GM19463 (cell line): ENCODE measurements around the gene EMC7.
"Not testable (repeated sequence)": the region's sequence is repeated elsewhere in the genome, so short reads cannot be mapped to it uniquely, and the experiment has no call there.

Source experiments
- ATAC-seq: cut with Tn5 transposase; IDR thresholded peaks from one replicate; pipeline ENCODE4 v1.9.1; 2021; ENCODE audit warnings: mild to moderate bottlenecking, moderate library complexity; ENCODE audit not compliant: unreplicated experiment

Gene EMC7

GRCh38 chr15:34099914-34100313, 1.7 kb downstream of the EMC7 start:
- no peak for ATAC-seq

DNA sequence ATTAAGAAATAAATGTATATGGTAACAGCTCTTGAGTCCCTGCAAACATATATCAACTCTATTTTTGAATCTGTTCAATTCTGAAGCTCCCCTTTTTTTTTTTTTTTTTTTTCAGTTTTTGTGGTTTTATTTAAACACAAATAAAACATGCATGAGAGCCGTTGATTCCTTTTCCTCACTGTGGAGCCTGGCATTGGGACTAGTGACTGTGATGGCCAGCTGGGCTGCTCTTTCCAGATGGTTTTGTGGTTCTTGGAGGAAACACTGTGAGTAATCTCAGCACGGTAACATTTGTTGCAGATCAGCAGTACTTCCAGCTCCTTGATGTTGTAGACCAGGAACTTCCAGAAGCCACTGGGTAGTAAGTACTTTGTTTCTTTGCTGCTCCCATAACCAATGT, 15.9 kb downstream of the EMC7 start:
- ATAC-seq = no peak

DNA sequence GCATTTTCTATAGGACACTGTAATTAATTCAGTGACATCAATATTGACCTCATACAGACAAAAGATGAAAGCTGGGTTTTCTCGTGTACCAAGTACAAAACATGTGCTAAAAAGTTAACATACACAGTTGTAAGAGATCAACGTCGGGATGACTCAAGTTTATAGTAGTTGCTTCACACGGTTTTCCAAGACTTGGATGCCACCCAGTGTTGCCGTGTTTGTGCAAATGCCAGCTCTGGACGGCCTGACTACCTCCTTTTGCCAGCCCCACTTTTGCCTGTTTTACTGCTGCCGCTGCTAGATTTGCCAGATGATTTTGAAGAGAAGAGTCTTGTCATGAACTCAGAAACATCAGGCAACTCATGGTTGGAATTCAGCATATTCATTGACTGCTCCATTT, 17.6 kb downstream of the EMC7 start:
- no peak for ATAC-seq

- ATAC-seq = no peak
Observed at GRCh38 chr15:34079904-34080303, 21.8 kb downstream of the EMC7 start.

GRCh38 chr15:34078900-34079299, 22.8 kb downstream of the EMC7 start:
- no peak for ATAC-seq

DNA sequence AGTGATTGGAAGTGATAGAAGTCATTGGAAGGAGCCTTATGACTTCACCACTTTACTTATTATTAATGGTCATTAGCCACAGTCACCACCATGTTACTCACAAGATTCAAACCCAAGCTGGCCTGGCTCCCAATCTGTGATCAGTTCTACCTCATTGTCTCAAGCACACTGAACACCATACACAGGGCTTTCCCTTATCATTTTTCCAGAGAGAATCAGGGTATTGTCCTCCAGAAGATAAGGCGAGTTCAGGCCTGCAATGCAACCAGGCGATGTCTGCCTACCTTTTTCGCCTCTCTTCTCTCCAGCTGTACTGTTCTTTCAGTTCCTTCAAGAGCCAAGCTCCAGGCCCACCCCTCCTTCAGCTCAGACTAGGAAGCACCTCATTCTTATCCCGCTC, 24.9 kb downstream of the EMC7 start:
- no peak for ATAC-seq

DNA sequence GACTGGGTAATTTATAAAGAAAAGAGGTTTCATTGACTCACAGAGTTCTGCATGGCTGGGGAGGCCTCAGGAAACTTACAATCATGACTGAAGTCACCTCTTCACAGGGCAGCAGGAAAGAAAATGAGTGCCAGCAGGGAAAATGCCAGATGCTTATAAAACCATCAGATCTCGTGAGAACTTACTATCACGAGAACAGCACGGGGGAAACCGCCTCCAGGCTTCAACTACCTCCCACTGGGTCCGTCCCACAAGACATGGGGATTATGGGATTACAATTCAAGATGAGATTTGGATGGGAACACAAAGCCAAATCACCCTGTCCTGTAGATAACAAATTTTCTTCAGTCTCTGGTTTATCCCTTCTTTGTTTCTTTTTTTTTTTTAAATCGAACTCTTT, 31.7 kb downstream of the EMC7 start:
- no peak for ATAC-seq

DNA sequence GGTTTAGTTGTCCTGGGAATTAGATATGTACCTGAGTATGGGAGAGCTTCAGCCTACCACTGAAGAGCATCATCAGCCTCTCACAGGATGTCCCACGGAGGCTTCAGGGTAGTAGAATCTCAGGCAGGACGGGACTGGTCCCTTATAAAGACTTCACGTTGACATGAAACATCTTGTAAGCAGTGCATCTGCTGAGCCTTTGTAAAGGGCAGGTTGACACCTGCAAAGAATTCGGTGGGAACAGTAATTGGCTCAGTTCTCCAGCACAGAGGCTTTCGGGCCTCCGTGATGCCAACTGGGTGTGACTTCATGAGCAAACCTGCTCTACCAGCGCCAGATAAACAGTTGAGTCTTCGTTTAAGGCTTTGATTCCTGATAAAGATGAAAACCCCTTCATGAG, 35.7 kb downstream of the EMC7 start:
- no peak for ATAC-seq

DNA sequence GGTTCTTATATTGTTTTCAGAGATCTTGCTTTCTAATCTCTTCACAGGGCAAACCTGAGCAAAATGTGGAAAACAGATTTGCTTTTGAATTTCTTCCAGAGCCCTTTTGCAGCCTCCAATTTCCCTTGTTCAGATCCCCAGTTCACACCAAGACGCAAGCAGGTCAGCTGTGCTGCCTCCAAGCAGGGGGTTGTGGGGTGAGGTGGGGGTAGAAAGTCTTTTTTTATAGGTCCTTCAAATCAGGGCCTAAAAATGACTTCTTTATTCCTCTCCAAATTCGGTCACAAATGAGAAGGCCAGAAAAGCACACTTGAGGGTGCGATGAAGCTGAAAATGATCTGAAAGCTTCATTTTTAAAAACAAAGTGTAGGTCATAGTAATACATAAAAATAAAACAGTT, 36.4 kb downstream of the EMC7 start:
- ATAC-seq = no peak

- ATAC-seq = no peak
Observed at GRCh38 chr15:34064438-34064837, 37.2 kb downstream of the EMC7 start.

GRCh38 chr15:34059946-34060345, 41.7 kb downstream of the EMC7 start:
- ATAC-seq = no peak

GRCh38 chr15:34059476-34059875, 42.2 kb downstream of the EMC7 start:
- no peak for ATAC-seq

DNA sequence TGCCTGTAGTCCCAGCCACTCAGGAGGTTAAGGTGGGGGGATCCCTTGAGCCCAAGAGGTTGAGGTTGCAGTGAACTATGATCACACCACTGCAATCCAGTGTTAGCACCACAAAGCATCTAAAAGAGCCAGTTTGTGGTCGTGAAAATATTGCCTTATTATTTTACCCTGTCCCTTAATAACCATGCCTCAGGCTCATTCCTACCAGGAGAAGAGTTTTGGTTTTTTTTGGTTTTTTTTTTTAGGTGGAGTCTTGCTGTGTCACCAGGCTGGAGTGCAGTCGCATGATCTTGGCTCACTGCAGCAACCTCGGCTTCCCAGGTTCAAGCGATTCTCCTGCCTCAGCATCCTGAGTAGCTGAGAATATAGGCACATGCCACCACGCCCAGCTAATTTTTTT, 44.8 kb downstream of the EMC7 start:
- no peak for ATAC-seq

DNA sequence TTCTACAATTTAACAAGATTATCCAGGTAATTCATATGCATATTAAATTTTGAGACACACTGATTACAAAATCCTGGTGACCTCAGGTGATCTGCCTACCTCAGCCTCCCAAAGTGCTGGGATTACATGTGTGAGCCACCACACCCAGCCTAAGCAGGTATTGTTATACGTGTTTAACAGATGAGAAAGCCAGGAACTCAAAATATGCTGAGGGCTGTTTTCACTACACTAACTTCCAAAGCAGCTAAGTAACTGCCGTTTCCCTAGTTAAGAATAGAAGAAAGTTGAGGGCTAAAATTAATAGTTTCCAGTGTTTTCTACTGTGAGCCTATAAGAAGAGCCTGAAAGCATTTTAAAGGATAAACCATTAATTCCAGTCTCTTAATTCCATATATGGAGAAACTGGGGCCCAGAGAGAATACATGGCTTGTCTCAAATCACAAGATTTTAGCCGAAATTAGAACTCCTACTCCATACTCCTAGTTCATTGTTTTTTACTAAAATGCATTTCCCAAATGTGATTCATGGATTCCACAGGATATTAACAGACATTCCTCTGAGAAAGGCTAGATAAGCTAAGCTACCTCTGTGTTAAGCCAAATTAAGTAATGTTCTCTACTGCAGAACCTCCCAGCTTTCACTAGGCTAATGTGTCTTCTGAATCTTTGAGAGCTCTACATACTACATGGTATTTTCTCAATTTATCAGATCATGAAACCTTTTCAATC, 45.6 kb downstream of the EMC7 start:
- ATAC-seq = no peak

GRCh38 chr15:34054081-34054707, 47.5 kb downstream of the EMC7 start:
- ATAC-seq = no peak

DNA sequence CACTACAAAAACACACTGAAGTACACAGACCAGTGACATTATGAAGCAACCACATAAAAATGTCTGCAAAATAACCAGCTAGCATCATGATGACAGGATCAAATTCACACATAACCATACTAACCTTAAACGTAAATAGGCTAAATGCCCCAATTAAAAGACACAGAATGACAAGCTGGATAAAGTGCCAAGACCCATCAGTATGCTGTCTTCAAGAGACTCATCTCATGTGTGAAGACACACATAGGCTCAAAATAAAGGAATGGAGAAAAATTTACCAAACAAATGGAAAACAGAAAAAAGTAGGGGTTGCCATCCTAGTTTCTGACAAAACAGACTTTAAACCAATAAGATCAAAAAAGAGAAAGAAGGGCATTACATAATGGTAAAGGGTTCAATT, 51.3 kb downstream of the EMC7 start:
- ATAC-seq = not testable (repeated sequence)

- ATAC-seq = no peak
Observed at GRCh38 chr15:34049112-34049511, 52.5 kb downstream of the EMC7 start.

DNA sequence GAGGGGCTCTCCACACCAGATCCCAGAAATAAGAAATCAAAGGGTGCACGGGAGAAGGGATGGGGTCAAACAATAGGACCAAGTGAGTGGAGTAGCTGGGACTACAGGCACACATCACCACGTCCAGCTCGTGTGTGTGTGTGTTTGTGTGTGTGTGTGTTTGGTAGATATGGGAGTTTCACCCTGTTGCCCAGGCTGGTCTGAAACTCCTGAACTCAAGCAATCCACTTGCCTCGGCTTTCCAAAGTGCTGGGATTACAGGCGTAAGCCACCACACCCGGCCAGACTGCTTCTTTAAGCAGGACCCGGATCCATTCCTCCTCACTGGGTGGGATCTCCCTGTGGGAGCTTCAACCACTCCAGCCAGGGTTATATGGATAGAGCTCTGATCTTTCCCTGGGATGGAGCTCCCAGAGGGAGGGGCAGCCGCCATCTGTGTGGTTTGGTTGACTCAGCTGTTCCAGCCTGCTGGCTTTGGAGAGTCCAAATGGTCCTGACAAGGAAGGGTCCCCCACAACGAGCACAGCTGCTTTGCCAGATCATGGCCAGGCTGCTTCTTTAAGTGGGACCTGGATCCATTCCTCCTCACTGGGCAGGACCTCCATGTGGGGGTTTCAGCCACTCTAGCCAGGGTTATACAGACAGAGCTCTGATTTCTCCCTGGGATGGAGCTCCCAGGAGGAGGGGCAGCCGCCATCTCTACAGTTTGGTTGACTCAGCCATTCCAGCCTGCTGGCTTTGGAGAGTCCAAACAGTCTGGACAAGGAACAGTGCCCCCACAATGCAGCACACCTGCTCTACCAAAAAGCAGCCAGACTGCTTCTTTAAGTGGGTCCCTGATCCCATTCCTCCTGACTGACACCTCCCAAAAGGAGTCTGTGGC, 53.5 kb downstream of the EMC7 start:
- no peak for ATAC-seq

DNA sequence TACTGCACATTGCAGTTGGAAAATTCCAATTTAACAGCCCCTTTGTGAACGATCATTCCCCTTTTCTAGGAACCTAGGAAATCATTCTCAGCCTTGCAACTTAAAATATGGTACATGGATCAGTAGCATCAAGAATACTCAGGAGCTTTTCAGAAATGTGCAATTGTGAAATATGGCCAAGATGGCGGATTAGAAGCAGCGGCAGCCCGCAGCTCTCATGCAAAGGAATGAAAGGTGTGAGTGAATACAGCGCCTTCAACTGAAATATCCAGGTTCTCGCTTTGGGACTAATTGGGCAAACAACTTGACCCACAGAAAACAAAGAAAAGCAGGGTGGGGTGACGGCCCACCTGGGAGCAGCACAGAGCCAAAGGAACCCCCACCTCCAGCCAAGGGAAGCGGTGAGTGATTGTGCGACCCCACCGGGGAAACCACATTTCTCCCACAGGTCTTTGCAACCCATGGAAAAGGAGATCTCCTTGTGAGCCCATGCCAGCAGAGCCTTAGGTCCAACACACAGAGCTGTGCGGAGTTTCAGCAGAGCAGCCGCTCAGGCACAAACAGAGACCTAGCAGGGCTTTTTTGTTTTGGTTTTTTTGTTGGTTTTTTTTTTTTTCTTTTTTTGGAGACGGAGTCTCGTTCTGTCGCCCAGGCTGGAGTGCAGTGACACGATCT, 55.1 kb downstream of the EMC7 start:
- no peak for ATAC-seq

GRCh38 chr15:34043813-34044212, 57.8 kb downstream of the EMC7 start:
- no peak for ATAC-seq

GRCh38 chr15:34043391-34043790, 58.3 kb downstream of the EMC7 start:
- ATAC-seq = no peak
